ENCODE measurements around the gene SMG9.
"Not testable (repeated sequence)": the region's sequence is repeated elsewhere in the genome, so short reads cannot be mapped to it uniquely, and the experiment has no call there.

Gene SMG9

DNA sequence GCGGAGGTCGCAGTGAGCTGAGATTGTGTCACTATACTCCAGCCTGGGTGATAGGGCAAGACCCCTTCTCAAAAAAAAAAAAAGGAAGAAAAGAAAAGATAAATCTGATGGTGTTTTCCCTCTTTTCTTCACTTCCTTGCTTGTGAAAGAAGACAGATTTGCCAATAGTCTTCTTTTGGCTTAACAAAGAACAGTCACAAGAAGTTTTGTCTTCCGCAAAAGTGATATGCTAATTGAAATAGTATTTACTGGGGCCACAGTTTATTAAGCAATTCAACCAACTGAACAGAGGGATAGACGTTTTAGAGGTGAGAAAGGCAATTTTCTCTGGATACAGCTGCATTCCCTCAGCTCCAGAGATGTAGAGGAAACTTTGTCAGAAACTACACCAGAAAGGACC, 61.9 kb downstream of the SMG9 start:
- ATAC-seq (no peak), DNase-seq (no peak)

DNA sequence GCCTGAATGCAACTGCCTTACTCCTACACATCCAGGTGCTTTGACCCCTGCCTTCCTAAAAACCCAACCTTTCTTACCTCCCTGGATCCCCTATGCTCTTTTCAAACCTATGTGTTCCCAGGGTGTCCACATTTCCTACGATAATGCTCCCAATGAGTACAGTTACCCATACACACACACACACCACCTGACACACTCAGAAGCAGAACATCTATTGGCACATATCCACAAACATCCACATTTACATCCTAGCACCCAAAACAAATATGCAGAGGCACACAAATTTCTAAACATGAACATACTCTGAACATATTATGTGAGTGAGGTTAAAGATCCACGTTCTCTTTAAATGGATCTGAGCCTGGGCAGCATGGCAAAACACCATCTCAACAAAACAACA, 62.4 kb downstream of the SMG9 start:
- ATAC-seq (no peak), DNase-seq (no peak)

DNA sequence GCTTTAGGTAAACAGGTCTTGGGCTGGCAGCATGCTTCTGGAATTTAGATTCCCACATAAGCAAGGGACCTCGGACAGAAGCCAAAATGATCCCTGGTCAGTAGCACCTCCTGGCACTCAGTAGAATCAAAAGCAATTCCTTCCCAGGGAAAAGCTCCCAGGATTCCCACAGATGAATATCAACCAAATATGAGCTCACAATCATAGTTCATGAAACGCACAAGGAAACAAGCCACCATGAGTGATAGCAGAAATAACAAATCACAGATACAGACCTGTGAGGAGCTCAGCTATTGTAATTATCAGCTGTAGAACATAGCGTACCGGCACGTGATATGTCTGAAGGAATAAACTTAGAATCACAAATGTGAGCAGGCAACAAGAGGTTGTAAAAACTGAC, 63.0 kb downstream of the SMG9 start:
- ATAC-seq (no peak), DNase-seq (no peak)

DNA sequence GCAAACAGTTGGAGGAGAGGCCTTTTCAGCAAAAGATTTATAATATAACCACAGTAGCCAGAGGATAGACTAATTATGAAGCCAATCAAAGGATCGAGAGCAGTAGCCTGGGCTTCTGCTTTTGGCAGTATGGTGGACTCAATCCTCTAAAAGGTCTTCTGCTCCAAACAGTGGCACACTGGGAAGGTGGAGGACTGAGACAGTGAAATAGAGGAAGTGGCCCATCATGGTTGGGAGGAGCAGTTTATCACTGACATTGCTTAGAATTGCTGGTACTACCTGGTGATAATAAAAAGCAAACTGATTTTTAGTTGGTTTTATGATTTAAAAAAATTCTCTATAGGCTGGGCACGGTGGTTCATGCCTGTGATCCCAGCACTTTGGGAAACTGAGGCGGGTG, 63.9 kb downstream of the SMG9 start:
- ATAC-seq (no peak), DNase-seq (no peak)

DNA sequence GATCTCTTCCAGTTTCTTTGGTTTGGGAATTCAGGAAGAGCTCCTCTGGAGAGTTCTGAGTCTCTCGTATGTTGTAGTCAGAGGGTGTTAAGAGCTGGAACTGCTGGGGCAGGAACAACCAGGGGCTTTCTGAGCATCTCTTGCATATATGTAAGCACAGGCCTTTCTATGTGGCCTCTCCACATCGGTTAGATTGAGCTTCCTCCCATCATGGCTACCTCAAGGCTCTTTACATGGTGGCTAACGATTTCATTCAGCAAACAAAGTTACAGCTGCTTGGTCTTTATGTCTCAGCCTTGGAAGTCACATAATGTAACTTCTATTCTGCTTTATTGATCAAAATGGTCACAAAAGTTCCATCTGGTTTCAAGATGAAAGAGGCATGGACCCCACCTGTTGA, 64.3 kb downstream of the SMG9 start:
- no peak for DNase-seq
- no peak for ATAC-seq

DNA sequence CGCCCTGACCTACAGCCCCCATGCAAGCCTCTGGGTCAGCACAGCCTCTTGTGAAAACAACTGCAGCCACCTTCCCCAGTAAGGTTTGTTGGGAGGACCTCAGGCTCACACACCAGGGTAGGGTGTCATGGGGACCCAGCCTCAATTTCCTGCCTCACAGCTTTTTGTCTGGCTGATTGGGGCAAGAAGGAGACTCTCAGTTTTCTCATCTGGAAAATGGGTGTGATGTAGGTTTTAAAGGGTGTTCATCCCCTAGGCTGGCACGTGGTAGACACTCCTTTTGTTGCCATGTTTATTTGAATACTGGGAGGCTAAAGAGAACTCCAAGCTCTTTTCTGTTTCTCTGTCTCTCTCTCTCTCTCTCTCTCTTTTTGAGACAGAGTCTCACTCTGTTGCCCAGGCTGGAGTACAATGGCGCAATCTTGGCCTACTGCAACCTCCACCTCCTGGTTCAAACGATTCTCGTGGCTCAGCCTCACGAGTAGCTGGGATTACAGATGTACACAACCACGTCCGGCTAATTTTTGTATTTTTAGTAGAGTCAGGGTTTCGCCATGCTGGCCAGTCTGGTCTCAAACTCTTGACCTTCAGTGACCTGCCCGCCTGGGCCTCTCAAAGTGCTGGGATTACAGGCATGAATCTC, 66.6 kb downstream of the SMG9 start:
- no peak for DNase-seq

DNA sequence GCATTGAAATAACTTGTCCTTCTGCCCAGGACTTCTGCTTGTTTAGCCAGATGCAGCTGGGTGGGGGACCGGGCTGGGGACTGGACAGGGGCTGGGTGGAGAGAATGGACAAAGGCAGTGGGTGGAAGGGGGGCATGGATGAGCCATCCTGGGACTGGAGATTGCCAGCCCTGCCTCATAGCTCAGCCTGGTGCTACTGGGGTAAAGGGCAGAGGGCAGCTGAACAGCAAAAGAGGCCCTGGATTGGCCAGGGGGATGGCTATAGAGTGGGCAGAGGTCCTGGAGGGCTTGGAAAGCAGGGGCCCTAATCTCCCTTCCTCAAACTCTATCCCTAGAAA, 67.1 kb downstream of the SMG9 start:
- DNase-seq (no peak), ATAC-seq (no peak)

More for the DNA sequence above, 66.6 kb downstream of the SMG9 start:
- no peak for ATAC-seq

DNA sequence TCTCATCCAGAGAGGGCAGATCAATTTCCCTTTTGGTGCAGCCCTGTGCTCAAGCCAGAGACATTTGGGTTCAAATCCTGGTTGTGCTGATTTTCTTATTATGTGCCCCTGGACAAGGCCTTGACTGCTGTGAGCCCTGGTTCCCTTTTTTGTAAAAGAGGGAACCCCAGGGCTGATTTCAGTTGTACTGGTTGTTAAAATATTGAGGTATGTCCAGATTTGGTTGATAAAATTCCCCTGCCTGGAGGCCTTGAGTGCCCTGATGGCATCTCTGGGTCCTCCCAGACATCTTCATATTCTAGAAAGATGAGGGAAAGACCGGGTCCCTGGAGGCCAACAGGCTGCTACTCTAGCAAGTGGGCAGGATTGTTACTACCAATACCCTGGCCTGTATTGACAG, 70.4 kb downstream of the SMG9 start:
- DNase-seq: no peak
- no peak for ATAC-seq

DNA sequence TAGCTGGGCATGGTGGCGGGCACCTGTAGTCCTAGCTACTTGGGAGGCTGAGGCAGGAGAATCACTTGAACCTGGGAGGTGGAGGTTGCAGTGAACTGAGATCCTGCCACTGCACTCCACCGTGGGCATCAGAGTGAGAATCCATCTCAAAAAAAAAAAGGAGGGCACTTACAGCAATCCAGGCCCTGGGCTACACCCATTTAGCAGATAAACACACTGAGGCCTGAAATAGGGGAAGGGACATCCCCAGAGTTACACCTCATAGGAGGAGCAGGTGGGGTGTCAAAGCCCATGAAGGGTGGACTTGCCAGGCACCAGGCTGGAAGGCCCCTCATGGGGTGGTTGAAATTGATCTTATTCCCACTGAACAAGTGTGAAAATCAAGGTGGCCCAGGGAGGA, 70.9 kb downstream of the SMG9 start:
- no peak for ATAC-seq
- DNase-seq: no peak

DNA sequence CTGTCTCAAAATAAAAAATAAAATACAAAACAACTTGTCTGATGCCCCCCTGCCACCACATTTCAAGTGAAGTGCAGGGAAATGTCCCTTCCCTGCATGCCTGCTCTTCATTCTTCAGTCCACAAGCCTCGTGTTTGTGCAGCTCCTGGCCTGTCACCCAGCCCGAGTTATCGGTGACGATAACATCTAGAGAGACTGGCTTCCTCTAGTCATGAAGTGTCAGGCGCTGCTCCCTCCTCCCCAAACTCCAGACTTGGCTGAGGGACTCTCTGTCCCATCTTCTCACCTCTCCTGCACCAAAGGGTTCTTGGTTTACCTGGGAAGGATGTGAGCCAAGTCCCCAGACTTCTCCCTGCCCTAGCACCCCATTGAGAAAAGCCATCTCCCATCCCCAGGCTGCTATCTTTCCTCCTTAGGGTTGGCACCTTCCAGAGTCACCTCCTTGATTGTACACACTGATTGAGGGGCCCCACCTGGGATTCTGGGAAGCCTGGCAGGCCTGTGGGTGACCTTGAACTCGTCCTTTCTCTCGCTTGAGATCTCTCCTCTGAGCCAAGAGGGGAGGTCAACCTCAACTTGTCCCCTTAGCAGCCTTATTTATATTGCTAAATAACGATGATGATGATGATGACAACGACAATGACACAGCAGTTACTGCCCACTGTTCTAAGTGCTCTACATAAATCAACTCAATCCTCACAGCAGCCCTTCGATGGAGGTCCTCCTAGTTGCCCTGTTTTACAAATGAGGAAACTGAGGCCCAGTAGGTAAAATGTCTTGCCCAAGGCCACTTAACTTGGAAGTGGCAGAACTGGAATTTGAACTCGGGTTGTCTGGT, 71.7 kb downstream of the SMG9 start:
- no peak for ATAC-seq
- no peak for DNase-seq

DNA sequence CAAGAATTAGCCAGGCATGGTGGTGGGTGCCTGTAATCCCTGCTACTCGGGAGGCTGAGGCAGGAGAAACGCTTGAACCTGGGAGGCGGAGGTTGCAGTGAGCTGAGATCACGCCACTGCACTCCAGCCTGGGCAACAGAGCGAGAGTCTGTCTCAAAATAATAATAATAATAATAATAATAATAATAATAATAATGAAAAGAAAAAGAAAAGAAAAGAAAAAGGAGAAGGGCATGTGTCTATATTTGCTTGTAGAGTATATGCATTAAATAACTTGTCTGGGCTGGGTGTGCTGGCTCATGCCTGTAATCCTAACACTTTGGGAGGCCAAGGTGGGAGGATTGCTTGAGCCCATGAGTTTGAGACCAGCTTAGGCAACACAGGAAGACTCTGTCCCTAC, 72.5 kb downstream of the SMG9 start:
- not testable (repeated sequence) for ATAC-seq, DNase-seq

DNA sequence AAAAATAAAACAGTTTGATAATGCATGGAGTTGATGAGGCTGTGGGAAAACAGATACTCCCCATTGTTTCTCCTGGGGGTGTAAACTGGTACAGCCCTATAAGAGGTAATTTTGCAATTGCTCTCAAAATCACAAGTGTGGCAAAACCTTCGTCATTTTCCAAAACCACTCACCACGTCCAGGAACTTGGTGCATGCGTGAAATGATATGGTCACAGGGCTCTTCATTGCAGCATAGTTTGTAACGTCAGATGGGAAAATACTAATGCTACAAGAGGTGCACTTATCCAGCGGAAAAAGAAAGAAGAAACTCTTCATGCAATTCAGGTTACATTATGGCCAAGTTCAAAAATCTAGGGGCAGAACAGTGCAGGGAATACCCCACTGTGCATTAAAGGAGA, 72.9 kb downstream of the SMG9 start:
- DNase-seq (no peak), ATAC-seq (no peak)

DNA sequence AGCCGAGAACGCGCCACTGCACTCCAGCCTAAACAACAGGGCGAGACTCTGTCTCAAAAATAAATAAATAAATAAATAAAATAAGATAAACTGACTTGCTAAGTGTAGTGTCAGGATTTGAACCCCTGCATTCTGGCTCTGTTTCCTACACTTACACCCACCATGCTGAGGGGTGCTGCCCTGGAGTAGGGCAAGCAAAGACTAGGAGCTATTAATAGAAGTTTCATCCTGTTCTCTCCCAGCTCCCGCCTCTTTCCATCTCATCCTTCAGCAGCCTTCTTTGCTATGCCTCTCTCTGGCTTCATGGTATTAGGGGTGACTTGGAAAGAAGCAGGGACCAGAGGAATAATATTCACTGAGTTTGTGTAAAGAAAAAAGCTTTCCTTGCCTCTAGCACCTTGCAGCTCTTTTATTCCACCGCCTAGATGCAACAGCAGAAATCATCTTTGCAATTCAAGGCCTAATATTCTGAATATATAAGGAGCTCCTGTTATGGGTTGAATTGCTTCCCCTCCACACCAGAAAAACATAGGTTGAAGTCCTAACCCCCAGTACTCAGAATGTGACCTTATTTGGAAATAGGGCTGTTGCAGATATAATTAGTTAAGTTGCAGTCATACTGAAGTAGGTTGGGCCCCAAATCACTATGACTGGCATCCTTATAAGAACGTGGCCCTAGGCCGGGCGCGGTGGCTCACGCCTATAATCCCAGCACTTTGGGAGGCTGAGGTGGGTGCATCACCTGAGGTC, 76.1 kb downstream of the SMG9 start:
- ATAC-seq: no peak
- no peak for DNase-seq
